ENCODE data around the gene CYBRD1.

DNA sequence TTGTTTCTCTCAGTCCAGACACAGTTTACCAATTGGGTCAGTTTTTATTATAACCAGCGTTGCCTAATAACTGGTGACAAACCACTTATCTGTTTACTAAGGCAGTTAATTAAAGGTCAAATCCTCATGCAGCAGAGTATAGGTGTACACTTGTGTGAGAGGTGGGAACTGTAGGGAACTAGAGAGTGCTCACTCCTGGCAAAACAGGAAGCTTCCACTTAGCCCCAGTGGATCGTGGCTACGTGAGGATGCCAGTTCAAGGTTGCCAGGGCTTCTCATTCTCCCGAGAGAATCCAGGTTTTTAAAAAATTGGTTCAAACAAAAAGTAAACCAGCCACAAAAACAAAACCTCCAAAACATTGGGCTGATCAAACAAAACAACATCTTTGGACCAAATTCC, 8.1 kb downstream of the CYBRD1 start:
- TF ChIP-seq, protein P1, sequence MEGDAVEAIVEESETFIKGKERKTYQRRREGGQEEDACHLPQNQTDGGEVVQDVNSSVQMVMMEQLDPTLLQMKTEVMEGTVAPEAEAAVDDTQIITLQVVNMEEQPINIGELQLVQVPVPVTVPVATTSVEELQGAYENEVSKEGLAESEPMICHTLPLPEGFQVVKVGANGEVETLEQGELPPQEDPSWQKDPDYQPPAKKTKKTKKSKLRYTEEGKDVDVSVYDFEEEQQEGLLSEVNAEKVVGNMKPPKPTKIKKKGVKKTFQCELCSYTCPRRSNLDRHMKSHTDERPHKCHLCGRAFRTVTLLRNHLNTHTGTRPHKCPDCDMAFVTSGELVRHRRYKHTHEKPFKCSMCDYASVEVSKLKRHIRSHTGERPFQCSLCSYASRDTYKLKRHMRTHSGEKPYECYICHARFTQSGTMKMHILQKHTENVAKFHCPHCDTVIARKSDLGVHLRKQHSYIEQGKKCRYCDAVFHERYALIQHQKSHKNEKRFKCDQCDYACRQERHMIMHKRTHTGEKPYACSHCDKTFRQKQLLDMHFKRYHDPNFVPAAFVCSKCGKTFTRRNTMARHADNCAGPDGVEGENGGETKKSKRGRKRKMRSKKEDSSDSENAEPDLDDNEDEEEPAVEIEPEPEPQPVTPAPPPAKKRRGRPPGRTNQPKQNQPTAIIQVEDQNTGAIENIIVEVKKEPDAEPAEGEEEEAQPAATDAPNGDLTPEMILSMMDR (IDR thresholded peaks at IDR 0.05 in 4 of 5, conservative IDR thresholded peaks at IDR 0.05 in 1 of 5), result no peak
- TF ChIP-seq POLR2A (IDR thresholded peaks at IDR 0.05), result no peak

All from gastrocnemius medialis (tissue), 4 donors.